Tibial nerve (tissue), 4 donors: ENCODE data around the gene VIPR2. TPM values are rescaled to one million over a fixed set of nuclear protein-coding genes. Genes with fewer than 3 reads are reported as not detected.

Experiments used
- DNase-seq, 2 donors: peaks; one replicate each; pipeline ENCODE4 v3.0.0-alpha.2; 2019; ENCODE audit warnings: low spot score in 2 of 2
- H3K27ac ChIP-seq, 4 donors: fragments of 200-600 bp; sonication (generic) in 3 of 4; one replicate each; pipeline ENCODE4 v1.5.1; 2017 to 2019; ENCODE audit warnings: mild to moderate bottlenecking in 1 of 4
- H3K27me3 ChIP-seq, 2 donors: fragments of 200-600 bp; sonication (generic) in 1 of 2; one replicate each; pipeline versions ENCODE4 v1.5.1 to v1.6.0; 2017 to 2019
- H3K36me3 ChIP-seq, 3 donors: fragments of 200-600 bp; sonication (generic); one replicate each; pipeline ENCODE4 v1.5.1; 2018 to 2019
- H3K4me1 ChIP-seq, 4 donors: fragments of 200-600 bp; sonication (generic) in 3 of 4; one replicate each; pipeline ENCODE4 v1.5.1; 2017 to 2019
- H3K4me3 ChIP-seq, 4 donors: fragments of 200-600 bp; sonication (generic) in 3 of 4; one replicate each; pipeline ENCODE4 v1.5.1; 2017 to 2019; ENCODE audit warnings: mild to moderate bottlenecking in 1 of 4, moderate library complexity in 1 of 4
- H3K9me3 ChIP-seq, 4 donors: fragments of 200-600 bp; sonication (generic) in 3 of 4; one replicate each; pipeline ENCODE4 v1.5.1; 2017 to 2019
- CTCF ChIP-seq, 5 experiments: fragments of 200-600 bp in 3 of 5; fragments of 450-650 bp in 2 of 5; sonication (generic) in 3 of 5; IDR thresholded peaks; one replicate each; pipeline ENCODE4 v1.5.1; 2016 to 2019; ENCODE audit warnings: antibody characterized with exemption in 5 of 5, mild to moderate bottlenecking in 3 of 5, moderate library complexity in 2 of 5
- EP300 ChIP-seq, 2 donors: sonication (generic); formaldehyde crosslinking; IDR thresholded peaks; one replicate each; pipeline ENCODE4 v1.6.1; 2017; ENCODE audit warnings: antibody characterized with exemption in 2 of 2, mild to moderate bottlenecking in 1 of 2
- POLR2A ChIP-seq, 2 donors: fragments of 450-650 bp; IDR thresholded peaks; one replicate each; pipeline ENCODE4 v1.6.1; 2017; ENCODE audit warnings: antibody characterized with exemption in 2 of 2, mild to moderate bottlenecking in 2 of 2, moderate library complexity in 2 of 2
- WGBS, 2 donors: methylation state at CpG; one replicate each; pipeline ENCODE4 v1.1.5; 2018; 5-methylcytosine and 5-hydroxymethylcytosine counted together
- total RNA-seq, 4 donors: library from RNA; depleted of rRNA; stranded (reverse); fragments of >200 nt; gene quantifications; one replicate each; pipeline ENCODE4 v1.1.0, GENCODE V29; 2016

The VIPR2 gene
- total RNA-seq, 4 donors from 2014 or later, result 0.22 to 3.6 (median 2.9) TPM

GRCh38 chr7:159156436-159157245 lies 12.0 kb upstream of the VIPR2 start:
- H3K27me3 ChIP-seq, result no peaks in the 10 kb centered on the region
- no peak for DNase-seq
- 88 to 90% methylated on average over 23 of the region's 23 CpGs for WGBS, 2 donors

GRCh38 chr7:159155410-159155809 lies 10.7 kb upstream of the VIPR2 start:
- Histone ChIP-seq H3K27ac (no peak overlapping the region), H3K27me3 (no peaks in the 10 kb centered on the region), H3K36me3 (no peaks in the 10 kb centered on the region), H3K4me1 (no peaks in the 10 kb centered on the region), H3K4me3 (no peak overlapping the region), H3K9me3 (no peaks in the 10 kb centered on the region)
- no peak for DNase-seq
- TF ChIP-seq POLR2A (IDR thresholded peaks at IDR 0.05), result no peak
- no peak for TF ChIP-seq EP300 (IDR thresholded peaks at IDR 0.05)
- TF ChIP-seq CTCF (IDR thresholded peaks at IDR 0.05), result no peak
- WGBS, 2 donors, result 79 to 85% methylated on average over 5 to 7 of the region's 9 CpGs

More at GRCh38 chr7:159156436-159157245, 12.0 kb upstream of the VIPR2 start:
- Histone ChIP-seq H3K36me3 (no peaks in the 10 kb centered on the region), H3K27ac (no peak overlapping the region), H3K4me3 (no peak overlapping the region), H3K4me1 (no peaks in the 10 kb centered on the region), H3K9me3 (no peaks in the 10 kb centered on the region)
- TF ChIP-seq EP300 (IDR thresholded peaks at IDR 0.05) (no peak), POLR2A (IDR thresholded peaks at IDR 0.05) (no peak), CTCF (IDR thresholded peaks at IDR 0.05) (no peak)

- no peaks in the 10 kb centered on the region for H3K9me3 ChIP-seq
- WGBS, 2 donors, result 85 to 92% methylated on average over 9 to 17 of the region's 17 CpGs
- H3K4me3 ChIP-seq, result no peak overlapping the region
- no peaks in the 10 kb centered on the region for H3K36me3 ChIP-seq
- H3K4me1 ChIP-seq, result no peaks in the 10 kb centered on the region
- no peak for DNase-seq
- TF ChIP-seq POLR2A (IDR thresholded peaks at IDR 0.05) (no peak), CTCF (IDR thresholded peaks at IDR 0.05) (no peak), EP300 (IDR thresholded peaks at IDR 0.05) (no peak)
- no peak overlapping the region for H3K27ac ChIP-seq
- no peaks in the 10 kb centered on the region for H3K27me3 ChIP-seq
These were observed 9.6 kb upstream of the VIPR2 start for GRCh38 chr7:159154243-159154642.

GRCh38 chr7:159153511-159153910 lies 8.8 kb upstream of the VIPR2 start:
- no peaks in the 10 kb centered on the region for H3K9me3 ChIP-seq
- 85 to 89% methylated on average over 9 of the region's 9 CpGs for WGBS, 2 donors
- no peaks in the 10 kb centered on the region for H3K36me3 ChIP-seq
- H3K4me1 ChIP-seq, result no peaks in the 10 kb centered on the region
- DNase-seq, result no peak
- H3K4me3 ChIP-seq, result no peak overlapping the region
- no peak overlapping the region for H3K27ac ChIP-seq
- H3K27me3 ChIP-seq, result no peaks in the 10 kb centered on the region
- TF ChIP-seq EP300 (IDR thresholded peaks at IDR 0.05), result no peak
- TF ChIP-seq POLR2A (IDR thresholded peaks at IDR 0.05), result no peak
- TF ChIP-seq CTCF (IDR thresholded peaks at IDR 0.05), result no peak

GRCh38 chr7:159152816-159153215 lies 8.1 kb upstream of the VIPR2 start:
- no peak overlapping the region for H3K4me3 ChIP-seq
- H3K9me3 ChIP-seq, result no peaks in the 10 kb centered on the region
- H3K27me3 ChIP-seq, result no peaks in the 10 kb centered on the region
- WGBS, 2 donors, result 85 to 86% methylated on average over 13 of the region's 13 CpGs
- H3K27ac ChIP-seq, result no peak overlapping the region
- H3K4me1 ChIP-seq, result no peaks in the 10 kb centered on the region
- TF ChIP-seq POLR2A (IDR thresholded peaks at IDR 0.05) (no peak), EP300 (IDR thresholded peaks at IDR 0.05) (no peak), CTCF (IDR thresholded peaks at IDR 0.05) (no peak)
- DNase-seq, result no peak
- no peaks in the 10 kb centered on the region for H3K36me3 ChIP-seq
